ENCODE measurements around the gene ENOX2.

GRCh38 chrX:130719413-130719812 is 183.6 kb downstream of the ENOX2 start:
- TF ChIP-seq SUZ12 (IDR thresholded peaks at IDR 0.05; ENCODE audit: extremely low read depth, insufficient read depth, insufficient read length) (no peak), YY1 (IDR thresholded peaks at IDR 0.05; ENCODE audit: insufficient read depth, insufficient read length) (no peak)

Measured in NT2/D1 (cell line).